Measurements from ENCODE around the gene SCO2. TPM values are rescaled to one million over a fixed set of nuclear protein-coding genes. Genes with fewer than 3 reads are reported as not detected.

Gene SCO2
- total RNA-seq, 1 experiment from 2014 or later, result 2.4 TPM

GRCh38 chr22:50475652-50476002, 49.8 kb downstream of the SCO2 start:
- Mint-ChIP-seq H3K9me3 (ENCODE audit: unreplicated experiment) (no peaks in the 10 kb centered on the region), H3K27ac (ENCODE audit: low read depth, unreplicated experiment) (peak overlapping the region; percentile 67), H3K36me3 (ENCODE audit: insufficient read depth, unreplicated experiment) (peaks cover 14% of the 10 kb centered on the region), H3K27me3 (ENCODE audit: insufficient read depth, unreplicated experiment) (no peaks in the 10 kb centered on the region), H3K4me1 (ENCODE audit: insufficient read depth, unreplicated experiment) (peaks cover 31% of the 10 kb centered on the region), H3K4me3 (ENCODE audit: unreplicated experiment) (peak overlapping the region; percentile 90)
- TF ChIP-seq CTCF (IDR thresholded peaks at IDR 0.05; ENCODE audit: unreplicated experiment), result no peak
- BruUV-seq (replicated peaks), result no TSS peak
- DNase-seq (ENCODE audit: unreplicated experiment), result no peak
- ChIA-PET POLR2A (interaction anchor here (0.8 to 1.6 kb wide), 3 partner anchors 49 to 107 kb away, joined by 3 read pairs; partner anchors contain the start of genes CHKB and SCO2), CTCF (interaction anchor here (0.6 to 0.8 kb wide), 3 partner anchors 15 to 171 kb away, joined by 3 read pairs; no protein-coding TSS in a partner anchor)
- intact Hi-C loops (cut with micrococcal nuclease), result no loop called here

DNA sequence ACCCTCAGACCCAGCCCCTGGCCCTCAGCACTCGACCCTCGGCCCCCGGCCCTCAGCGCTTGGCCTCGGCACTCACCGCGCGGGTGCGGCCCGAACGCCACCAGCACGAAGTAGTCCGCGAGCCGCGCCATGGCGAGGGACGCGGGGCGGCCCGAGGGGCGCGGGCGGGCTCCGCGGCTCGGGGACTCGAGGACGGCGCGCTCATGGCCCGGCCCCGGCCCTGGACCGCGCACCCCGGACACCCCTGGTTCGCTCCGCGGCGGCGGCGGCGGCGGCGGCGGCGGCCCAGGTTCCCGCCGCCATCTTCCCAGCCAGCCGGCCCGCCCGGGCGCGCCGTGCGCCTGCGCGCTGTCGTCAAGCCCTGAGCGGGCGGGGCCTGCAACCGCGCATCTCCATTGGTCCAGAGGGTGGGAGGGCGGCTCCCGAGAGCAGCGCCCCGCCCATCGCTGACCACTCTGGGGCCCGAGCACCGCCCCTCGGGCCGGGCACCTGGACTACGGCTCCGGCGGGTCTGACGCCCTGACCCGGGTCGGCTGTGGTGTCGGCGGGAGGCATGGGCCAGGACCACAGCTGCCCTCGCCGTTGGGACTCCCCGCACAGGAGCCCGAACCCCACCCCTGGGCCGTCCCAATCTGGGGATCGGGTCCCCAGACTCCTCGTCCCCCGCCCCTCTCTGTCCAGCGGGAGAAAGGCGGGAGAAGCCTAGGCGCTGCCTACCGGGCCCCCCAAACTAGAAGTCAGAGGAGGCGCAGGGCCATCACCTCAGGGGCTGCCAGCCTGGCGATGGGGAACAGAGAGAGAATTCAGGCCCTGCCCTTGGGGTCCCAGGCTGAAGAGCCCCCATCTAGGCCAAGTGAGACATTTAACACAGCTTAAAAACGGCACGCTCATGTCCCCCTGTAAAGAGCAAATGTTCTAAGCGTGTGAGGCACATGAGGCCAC, 50.4 kb downstream of the SCO2 start, which contains the start of gene SBF1:
TSS of gene SBF1 (minus strand) at position 326 of the 942 bp plus-strand sequence. CDS start at position 131, 195 bp downstream.
- TSS peak; percentile 65 for BruUV-seq (replicated peaks)
- no peak for TF ChIP-seq CTCF (IDR thresholded peaks at IDR 0.05; ENCODE audit: unreplicated experiment)
- Mint-ChIP-seq H3K36me3 (ENCODE audit: insufficient read depth, unreplicated experiment) (peaks cover 18% of the 10 kb centered on the region), H3K9me3 (ENCODE audit: unreplicated experiment) (no peaks in the 10 kb centered on the region), H3K4me1 (ENCODE audit: insufficient read depth, unreplicated experiment) (peaks cover 36% of the 10 kb centered on the region), H3K4me3 (ENCODE audit: unreplicated experiment) (peak within 1 kb of the TSS; percentile 90), H3K27me3 (ENCODE audit: insufficient read depth, unreplicated experiment) (no peaks in the 10 kb centered on the region), H3K27ac (ENCODE audit: low read depth, unreplicated experiment) (peak within 1 kb of the TSS; percentile 78)
- intact Hi-C loops (cut with micrococcal nuclease), result no loop called here
- CTCF ChIA-PET, result interaction anchor here (0.6 to 0.8 kb wide), 5 partner anchors 14 to 170 kb away, joined by 3 to 4 read pairs (median 3); no protein-coding TSS in a partner anchor
- POLR2A ChIA-PET, result interaction anchor here (1.1 to 1.6 kb wide), 2 partner anchors 51 to 107 kb away, joined by 3 read pairs; partner anchors contain the start of genes CHKB and SCO2
- DNase-seq (ENCODE audit: unreplicated experiment), result peak; percentile 87

DNA sequence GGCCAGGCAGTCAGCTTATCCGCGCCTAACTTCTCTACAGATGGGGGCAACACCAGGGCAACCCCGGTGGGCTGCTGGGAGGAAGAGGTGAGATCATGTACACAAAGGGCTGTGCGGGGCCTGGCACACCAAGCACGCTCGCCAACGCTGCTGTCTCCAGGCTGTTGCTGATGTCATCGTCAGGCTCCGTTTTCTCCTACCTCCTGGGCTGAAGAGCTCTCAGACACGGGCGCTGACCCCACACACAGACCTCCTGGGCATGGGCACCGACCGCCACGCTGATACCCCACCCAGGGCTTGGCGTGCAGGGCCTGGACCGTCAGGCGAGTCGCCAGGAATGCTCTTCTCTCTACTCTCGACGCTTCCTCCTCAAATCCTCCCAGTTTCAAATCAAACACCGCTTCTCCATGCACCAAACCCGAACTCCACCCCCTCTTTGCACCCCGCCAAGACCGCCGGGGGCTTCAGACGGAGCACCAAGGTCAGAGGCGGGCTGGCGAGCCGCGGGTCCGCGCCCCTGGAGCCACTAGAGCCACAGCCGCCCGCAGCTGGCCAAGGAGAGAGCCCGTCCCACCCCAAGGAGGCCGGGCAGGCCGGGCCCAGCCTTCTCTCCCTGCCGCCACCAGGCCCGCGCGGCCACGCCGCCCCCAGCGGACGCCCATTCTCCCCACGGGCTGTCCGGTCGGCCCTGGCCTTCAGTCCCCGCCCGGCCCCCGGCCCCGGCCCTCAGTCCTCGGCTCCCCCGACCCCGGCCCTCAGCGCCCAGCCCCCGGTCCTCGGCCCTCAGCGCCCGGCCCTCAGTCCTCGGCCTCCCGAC, 51.3 kb downstream of the SCO2 start:
- no TSS peak for BruUV-seq (replicated peaks)

More for the DNA sequence above, 51.3 kb downstream of the SCO2 start:
- H3K36me3 Mint-ChIP-seq (ENCODE audit: insufficient read depth, unreplicated experiment), result peaks cover 19% of the 10 kb centered on the region
- H3K4me3 Mint-ChIP-seq (ENCODE audit: unreplicated experiment), result peak overlapping the region; percentile 90
- CTCF ChIA-PET, result interaction anchor here (0.6 to 0.8 kb wide), 3 partner anchors 20 to 147 kb away, joined by 3 to 4 read pairs (median 4); no protein-coding TSS in a partner anchor
- no peaks in the 10 kb centered on the region for H3K9me3 Mint-ChIP-seq (ENCODE audit: unreplicated experiment)
- peak overlapping the region; percentile 78 for H3K27ac Mint-ChIP-seq (ENCODE audit: low read depth, unreplicated experiment)
- H3K4me1 Mint-ChIP-seq (ENCODE audit: insufficient read depth, unreplicated experiment), result peaks cover 36% of the 10 kb centered on the region
- no peak for DNase-seq (ENCODE audit: unreplicated experiment)
- TF ChIP-seq CTCF (IDR thresholded peaks at IDR 0.05; ENCODE audit: unreplicated experiment), result no peak
- H3K27me3 Mint-ChIP-seq (ENCODE audit: insufficient read depth, unreplicated experiment), result no peaks in the 10 kb centered on the region
- intact Hi-C loops (cut with micrococcal nuclease), result no loop called here
- POLR2A ChIA-PET, result interaction anchor here (0.6 to 1.7 kb wide), 4 partner anchors 35 to 89 kb away, joined by 3 to 8 read pairs (median 4); partner anchors contain the start of genes SCO2 and SYCE3

Other genes with a start within 250 kb of the SCO2 start
- 199 and 200 TPM in 2 replicates for gene PLXNB2, start 218.0 kb downstream of the SCO2 start, total RNA-seq (2022)
- 4.0 and 5.5 TPM in 2 replicates for gene DENND6B, start 198.6 kb downstream of the SCO2 start, total RNA-seq (2022)
- 28.4 and 30.1 TPM in 2 replicates for gene PPP6R2, start 182.3 kb downstream of the SCO2 start, total RNA-seq (2022)
- gene SBF1, start 50.6 kb downstream of the SCO2 start, total RNA-seq (2022), result 82.1 and 106 TPM in 2 replicates
- 35.4 and 39.7 TPM in 2 replicates for gene ADM2, start 44.1 kb downstream of the SCO2 start, total RNA-seq (2022)
- 0.63 and 1.6 TPM in 2 replicates for gene MIOX, start 38.7 kb downstream of the SCO2 start, total RNA-seq (2022)
- 49.4 and 50.9 TPM in 2 replicates for gene LMF2, start 17.9 kb downstream of the SCO2 start, total RNA-seq (2022)
- gene NCAPH2, start 17.4 kb downstream of the SCO2 start, total RNA-seq (2022), result 31.6 and 39.8 TPM in 2 replicates
- gene TYMP, start 4.4 kb upstream of the SCO2 start, total RNA-seq (2022), result 41.0 and 54.4 TPM in 2 replicates
- 0.98 and 4.1 TPM in 2 replicates for gene KLHDC7B, start 20.3 kb upstream of the SCO2 start, total RNA-seq (2022)
- 0.82 and 1.2 TPM in 2 replicates for gene SYCE3, start 37.3 kb upstream of the SCO2 start, total RNA-seq (2022)
- gene CPT1B, start 52.8 kb upstream of the SCO2 start, total RNA-seq (2022), result 52.2 and 57.3 TPM in 2 replicates
- gene CHKB, start 57.3 kb upstream of the SCO2 start, total RNA-seq (2022), result 51.4 and 60.6 TPM in 2 replicates
- gene MAPK8IP2, start 75.2 kb upstream of the SCO2 start, total RNA-seq (2022), result 1.2 and 2.5 TPM in 2 replicates
- gene ARSA, start 102.6 kb upstream of the SCO2 start, total RNA-seq (2022), result 21.3 and 22.0 TPM in 2 replicates
- gene SHANK3, start 147.2 kb upstream of the SCO2 start, total RNA-seq (2022), result 1.2 and 1.9 TPM in 2 replicates
- not detected in 2 replicates for gene ACR, start 212.6 kb upstream of the SCO2 start, total RNA-seq (2022)

All from MCF 10A (cell line).